T-helper 1 cell treated with Interleukin-12 subunit alpha and Interleukin-12 subunit beta and Interleukin-4 antibody, amounts not matched to agents 30 ng/mL and 1 ng/mL, for 36 hours (primary cell): Measurements from ENCODE around the gene MCHR1. TPM values are rescaled to one million over a fixed set of nuclear protein-coding genes. Genes with fewer than 3 reads are reported as not detected.
"Not testable (repeated sequence)": the region's sequence is repeated elsewhere in the genome, so short reads cannot be mapped to it uniquely, and the experiment has no call there.

ENCODE experiments used
- intact Hi-C: fragments of 100-400 bp; cut with micrococcal nuclease; formaldehyde crosslinking; loops from one replicate; pipeline ENCODE4 v1.15.1; 2024
- total RNA-seq: library from RNA; stranded (reverse); gene quantifications from 2 replicates; pipeline ENCODE4 v1.2.3, GENCODE V29; 2022

MCHR1 gene
- total RNA-seq, 1 donor from 2014 or later: not detected

- intact Hi-C loops: no loop called here
These were observed 24.6 kb upstream of the MCHR1 start for GRCh38 chr22:40654522-40655167.

DNA sequence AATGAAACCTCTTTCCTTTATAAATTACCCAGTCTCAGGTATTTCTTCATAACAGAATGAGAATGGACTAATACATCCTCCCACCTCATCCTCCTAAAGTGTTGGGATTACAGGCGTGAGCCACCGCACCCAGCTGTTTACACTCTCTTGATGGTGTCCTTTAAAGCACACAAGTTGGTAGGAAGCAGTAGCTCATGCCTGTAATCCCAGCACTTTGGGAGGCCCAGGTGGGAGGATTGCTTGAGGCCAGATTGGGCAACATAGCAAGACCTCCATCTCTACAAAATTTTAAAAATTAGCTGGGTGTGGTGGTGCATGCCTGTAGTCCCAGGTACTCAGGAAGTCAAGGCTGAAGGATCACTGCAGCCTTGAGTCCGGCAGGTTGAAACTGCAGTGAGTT is 23.3 kb upstream of the MCHR1 start:
- intact Hi-C loops: not testable (repeated sequence)

- intact Hi-C loops: not testable (repeated sequence)
These were observed 22.6 kb upstream of the MCHR1 start for GRCh38 chr22:40656651-40657050.

DNA sequence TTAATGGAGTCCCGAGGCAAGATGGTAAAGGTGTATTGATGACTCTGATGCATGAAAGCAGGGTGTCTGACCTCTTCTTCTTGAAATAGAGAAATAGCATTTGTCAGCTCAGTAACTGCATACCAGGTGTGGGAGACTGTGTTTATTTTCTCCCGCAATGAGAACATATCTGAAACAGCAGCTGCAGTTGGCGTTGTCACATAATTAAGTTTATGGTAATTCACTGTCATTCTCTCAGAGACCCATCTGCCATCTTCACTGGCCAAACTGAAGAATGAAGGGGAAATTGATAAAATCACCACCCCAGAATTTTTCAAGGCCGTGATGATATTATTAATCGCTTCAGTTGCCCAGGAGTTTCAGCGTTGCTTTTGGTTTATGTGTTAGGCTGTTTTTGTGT is 20.1 kb upstream of the MCHR1 start:
- intact Hi-C loops: no loop called here

DNA sequence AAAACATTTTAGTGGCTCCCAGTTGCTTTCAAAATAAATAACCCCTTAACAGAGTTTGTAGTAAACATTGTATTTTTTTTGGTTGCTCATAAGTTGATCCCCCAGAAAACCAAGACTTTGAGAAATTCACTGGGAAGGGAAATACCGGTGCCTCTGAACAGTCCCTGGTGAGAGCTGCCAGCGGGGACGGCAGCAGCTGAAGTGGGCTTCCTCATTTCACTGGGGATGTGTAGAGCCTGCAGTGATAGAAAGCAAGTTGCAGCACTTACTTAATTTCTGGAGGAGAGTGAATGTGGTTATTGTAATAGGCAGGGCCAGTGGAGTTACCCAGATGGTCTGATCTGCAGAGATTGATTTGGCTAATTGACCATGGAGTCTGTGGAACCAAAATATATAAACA is 18.6 kb upstream of the MCHR1 start:
- intact Hi-C loops: no loop called here

- intact Hi-C loops: no loop called here
These were observed 17.6 kb upstream of the MCHR1 start for GRCh38 chr22:40661671-40662070.

DNA sequence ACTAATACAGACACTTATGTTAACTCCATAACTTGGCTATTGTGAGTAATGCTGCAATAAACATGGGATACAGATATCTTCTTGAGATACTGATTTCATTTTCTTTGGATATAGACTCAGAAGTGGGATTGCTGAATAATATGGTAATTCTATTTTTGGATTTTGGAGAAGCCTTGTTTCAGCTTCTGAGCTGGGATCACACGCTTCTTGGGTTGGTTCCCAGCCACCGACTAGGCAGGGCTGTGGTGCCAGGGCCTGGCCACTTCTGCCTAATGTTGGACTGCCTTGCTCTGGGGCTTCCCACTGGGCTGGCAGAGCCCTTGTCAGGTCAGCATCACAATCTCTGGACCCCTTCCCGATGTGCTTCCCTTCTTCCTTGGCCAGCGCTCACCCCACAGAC is 14.0 kb upstream of the MCHR1 start:
- intact Hi-C loops: no loop called here

DNA sequence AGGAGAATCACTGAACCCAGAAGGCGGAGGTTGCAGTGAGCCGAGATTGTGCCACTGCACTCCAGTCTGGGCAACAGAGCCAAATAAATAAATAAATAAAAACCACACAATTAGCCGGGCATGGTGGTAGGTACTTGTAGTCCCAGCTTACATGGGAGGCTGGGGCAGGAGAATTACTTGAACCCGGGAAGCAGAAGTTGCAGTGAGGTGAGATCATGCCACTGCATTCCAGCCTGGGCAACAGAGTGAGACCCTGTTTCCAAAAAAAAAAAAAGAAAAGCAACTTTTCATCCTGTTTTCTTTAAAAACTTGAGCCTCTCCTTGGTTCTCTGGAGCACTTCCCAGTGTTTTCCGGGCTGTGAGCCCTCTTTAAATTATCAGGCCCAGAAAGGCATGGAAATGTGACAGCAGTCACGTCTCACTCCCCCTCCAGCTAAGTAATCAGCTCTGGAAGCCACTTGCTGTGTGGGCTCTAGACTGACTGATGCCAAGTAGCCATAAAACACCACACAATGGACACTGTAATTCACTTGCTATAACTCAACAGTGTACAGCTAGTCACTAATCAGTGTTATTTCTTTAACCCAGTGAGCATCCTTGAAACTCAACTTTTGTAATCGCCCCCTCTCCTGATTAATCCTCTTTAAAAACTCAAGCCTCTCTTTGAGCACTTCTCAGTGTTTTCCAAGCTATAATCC is 13.0 kb upstream of the MCHR1 start:
- intact Hi-C loops: no loop called here

DNA sequence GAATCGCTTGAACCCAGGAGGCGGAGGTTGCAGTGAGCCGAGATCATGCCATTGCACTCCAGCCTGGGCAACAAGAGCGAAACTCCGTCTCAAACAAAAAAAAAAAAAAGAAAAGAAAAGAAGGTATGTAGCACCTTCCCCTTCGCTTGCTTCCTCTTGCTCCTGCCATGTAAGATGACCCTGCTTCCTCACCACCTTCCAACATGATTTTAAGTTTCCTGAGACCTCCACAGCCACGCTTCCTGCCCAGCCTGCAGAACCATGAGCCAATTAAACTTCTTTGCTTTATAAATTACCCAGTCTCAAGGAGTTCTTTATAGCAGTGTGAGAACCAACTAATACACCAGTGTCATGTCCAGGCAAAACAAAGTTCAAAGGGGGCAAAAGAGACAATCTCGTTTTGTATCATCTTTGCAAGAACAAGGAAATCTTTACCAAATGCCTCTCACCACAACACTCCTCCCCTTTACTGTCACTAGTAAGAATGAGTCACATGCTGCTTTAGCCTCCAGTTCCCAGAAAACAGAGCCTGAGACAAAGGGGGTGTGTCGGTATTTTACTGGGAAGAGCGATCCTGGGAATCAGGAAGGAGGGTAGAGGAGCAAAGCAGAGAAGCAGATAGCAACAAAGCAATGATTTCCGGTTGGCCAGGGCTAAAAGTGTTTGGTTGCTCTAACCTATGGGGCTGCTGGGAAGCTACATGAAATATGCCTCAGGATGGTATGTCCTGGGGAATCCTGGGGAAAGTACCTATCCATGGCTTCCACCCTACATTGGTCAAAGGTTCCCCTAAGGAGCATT is 10.5 kb upstream of the MCHR1 start:
- intact Hi-C loops: loop anchor here (1.0 kb wide), 2 partner anchors 14 to 33 kb away; partner anchors contain the start of gene MRTFA

DNA sequence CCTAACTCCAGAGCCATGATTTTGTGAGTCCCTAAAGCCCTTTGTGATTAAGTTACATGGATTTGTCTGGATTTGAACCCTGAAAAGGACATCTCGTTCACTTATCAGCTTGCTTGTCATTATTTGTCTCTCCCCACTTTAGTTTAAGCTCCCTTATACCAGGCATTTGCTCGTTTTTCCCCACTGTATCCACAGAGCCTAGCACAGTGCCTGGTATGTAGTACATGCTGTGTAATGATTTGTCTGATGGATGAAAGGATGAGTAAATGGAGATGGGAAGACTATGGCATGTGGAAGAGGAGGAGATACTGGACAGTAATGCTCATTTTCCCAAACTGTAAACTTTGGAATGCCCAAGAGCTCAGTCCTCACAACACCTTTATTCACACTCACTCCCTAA is 9.2 kb upstream of the MCHR1 start:
- intact Hi-C loops: no loop called here

- intact Hi-C loops: no loop called here
These were observed 7.9 kb upstream of the MCHR1 start for GRCh38 chr22:40671369-40671768.

- intact Hi-C loops: no loop called here
These were observed 7.4 kb upstream of the MCHR1 start for GRCh38 chr22:40671796-40672360.

DNA sequence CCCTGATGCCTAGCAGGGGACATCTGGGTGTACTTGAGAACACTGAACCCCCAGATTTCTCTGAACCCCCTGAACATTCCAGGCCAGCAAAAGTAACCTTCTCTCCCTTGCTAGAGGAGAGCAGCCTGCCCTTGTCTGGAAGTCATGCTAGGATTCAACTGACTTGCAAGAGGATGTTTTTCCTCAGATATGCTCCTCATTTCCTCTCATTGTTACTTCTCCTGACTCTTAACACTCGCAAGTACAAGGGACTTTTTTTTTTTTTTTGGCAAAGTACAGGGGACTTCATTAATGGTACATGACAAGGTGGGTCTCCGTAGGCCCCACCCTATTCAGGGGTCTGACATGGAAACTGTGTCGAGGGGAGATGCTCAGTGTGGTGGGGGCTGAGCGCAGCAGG is 6.3 kb upstream of the MCHR1 start:
- intact Hi-C loops: no loop called here

DNA sequence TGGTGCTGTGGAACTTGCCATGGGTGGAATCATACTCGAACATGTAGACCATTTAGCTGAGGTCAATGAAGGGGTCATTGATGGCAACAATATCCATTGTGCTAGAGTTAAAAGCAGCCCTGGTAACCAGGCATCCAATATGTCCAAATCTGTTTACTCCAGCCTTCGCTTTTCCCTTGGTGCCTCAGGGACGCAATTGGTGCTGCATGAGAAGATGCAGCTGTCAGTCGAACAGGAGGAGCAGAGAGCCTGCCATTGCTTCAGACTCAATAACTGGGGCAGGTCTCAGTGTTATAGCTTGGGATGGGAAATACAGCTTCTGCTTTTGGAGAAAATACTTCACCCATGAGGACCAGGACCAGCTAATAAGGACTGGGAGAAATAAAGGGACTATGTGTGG is 5.0 kb upstream of the MCHR1 start:
- intact Hi-C loops: no loop called here

- intact Hi-C loops: not testable (repeated sequence)
These were observed 3.1 kb upstream of the MCHR1 start for GRCh38 chr22:40676166-40676565.

- intact Hi-C loops: no loop called here
These were observed 2.6 kb upstream of the MCHR1 start for GRCh38 chr22:40676644-40677043.

DNA sequence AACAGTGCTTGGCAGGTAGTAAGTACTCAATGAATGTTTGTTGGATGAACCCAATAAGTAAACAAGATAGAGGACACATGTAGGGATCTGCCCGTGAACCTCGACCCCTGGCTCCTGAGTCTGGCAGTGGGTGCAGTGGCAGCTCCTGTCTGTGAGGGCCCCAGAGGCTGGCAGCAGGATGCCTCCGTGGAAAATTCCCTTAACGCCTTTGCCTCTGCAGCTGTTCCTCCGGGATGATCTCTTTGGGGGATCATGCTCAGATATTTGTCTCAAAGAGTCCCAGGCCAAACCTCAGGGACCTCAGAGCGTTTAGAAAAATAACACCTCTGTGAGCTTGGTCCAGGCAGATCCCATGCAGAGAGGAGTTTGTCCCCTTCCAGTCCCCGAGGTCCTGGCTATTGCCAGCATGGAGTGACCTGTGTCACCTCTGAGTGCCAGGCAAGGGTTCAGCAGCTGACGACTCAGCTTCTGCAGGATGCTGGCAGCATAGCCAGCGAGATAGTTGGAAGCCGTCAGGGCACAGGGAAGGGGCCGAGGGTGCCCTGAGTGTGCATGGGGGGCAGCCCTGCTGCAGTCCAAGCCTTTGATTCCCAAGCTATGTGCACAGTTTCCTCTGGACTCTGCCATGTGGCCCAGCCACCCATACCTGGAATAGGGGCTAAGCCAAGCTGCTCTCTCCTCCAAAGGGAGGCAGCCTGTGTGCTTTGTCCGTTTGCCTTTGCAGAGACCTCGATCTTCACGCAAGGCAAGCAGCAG is 613 bp upstream of the MCHR1 start:
- intact Hi-C loops: no loop called here

GRCh38 chr22:40679964-40680818 is 907 bp downstream of the MCHR1 start:
- intact Hi-C loops: loop anchor here (5.0 kb wide), 1 partner anchor 272 kb away; the partner anchor contains the start of gene RBX1

DNA sequence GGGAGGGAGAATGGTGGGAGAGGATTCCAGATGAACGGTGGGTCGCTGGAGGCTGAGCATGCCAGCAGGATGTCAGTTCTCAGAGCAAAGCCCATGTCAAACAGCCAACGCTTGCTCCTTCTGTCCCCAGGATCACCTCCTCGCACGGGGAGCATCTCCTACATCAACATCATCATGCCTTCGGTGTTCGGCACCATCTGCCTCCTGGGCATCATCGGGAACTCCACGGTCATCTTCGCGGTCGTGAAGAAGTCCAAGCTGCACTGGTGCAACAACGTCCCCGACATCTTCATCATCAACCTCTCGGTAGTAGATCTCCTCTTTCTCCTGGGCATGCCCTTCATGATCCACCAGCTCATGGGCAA is 1.5 kb downstream of the MCHR1 start:
- intact Hi-C loops: loop anchor here (5.0 kb wide), 1 partner anchor 272 kb away; the partner anchor contains the start of gene RBX1

DNA sequence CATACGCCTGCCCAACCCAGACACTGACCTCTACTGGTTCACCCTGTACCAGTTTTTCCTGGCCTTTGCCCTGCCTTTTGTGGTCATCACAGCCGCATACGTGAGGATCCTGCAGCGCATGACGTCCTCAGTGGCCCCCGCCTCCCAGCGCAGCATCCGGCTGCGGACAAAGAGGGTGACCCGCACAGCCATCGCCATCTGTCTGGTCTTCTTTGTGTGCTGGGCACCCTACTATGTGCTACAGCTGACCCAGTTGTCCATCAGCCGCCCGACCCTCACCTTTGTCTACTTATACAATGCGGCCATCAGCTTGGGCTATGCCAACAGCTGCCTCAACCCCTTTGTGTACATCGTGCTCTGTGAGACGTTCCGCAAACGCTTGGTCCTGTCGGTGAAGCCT is 2.2 kb downstream of the MCHR1 start:
- intact Hi-C loops: loop anchor here (5.0 kb wide), 1 partner anchor 271 kb away; the partner anchor contains the start of gene RBX1
